SK-N-SH (cell line): ENCODE results near the gene INSRR. TPM values are rescaled to one million over a fixed set of nuclear protein-coding genes. Genes with fewer than 3 reads are reported as not detected.

Experiments
- CTCF ChIA-PET: fragments of 300-600, 350-600 bp; formaldehyde crosslinking; extraction: SDS; loops from one replicate; lab custom pipeline; 2021; lab: Yijun Ruan, JAX
- POLR2A ChIA-PET: fragments of 350-600 bp; sonication (Branson Sonifier 250); formaldehyde crosslinking; extraction: SDS; loops from one replicate; lab custom pipeline; 2020; ENCODE audit warnings: antibody characterized with exemption, inconsistent platforms; lab: Yijun Ruan, JAX
- DNase-seq: peaks from one replicate; pipeline ENCODE4 v3.0.0; 2012
- H2AFZ ChIP-seq: fragments of 200-600 bp; sonication (generic); 2 replicates; pipeline ENCODE4 v1.8.1; 2016; ENCODE audit warnings: antibody characterized with exemption, mild to moderate bottlenecking, low read depth
- H3F3A ChIP-seq: fragments of 200-600 bp; sonication (generic); replicated peaks from 2 replicates; pipeline ENCODE3; 2016; ENCODE audit warnings: antibody characterized with exemption, mild to moderate bottlenecking; ENCODE audit not compliant: insufficient read depth
- H3K27ac ChIP-seq, 2 experiments: fragments of 200-500 bp in 1 of 2; fragments of 200-600 bp in 1 of 2; sonication (Bioruptor generic) in 1 of 2; sonication (generic), shearing (Covaris generic) in 1 of 2; 2 replicates each; pipeline versions ENCODE4 v1.5.1 to v1.6.1; 2014 to 2016; ENCODE audit warnings: low read depth in 2 of 2, inconsistent platforms in 1 of 2, low read length in 1 of 2, mild to moderate bottlenecking in 1 of 2, mixed read lengths in 1 of 2
- H3K27me3 ChIP-seq: fragments of 200-600 bp; sonication (generic), shearing (Covaris generic); 2 replicates; pipeline ENCODE4 v1.6.1; 2016; ENCODE audit warnings: mixed run types; ENCODE audit not compliant: insufficient read depth
- H3K36me3 ChIP-seq, 2 experiments: fragments of 200-500 bp in 1 of 2; fragments of 200-600 bp in 1 of 2; sonication (Bioruptor generic) in 1 of 2; sonication (generic) in 1 of 2; replicated peaks in 1 of 2; 2 replicates each; pipeline versions ENCODE3 to v1.5.1; 2014 to 2016; ENCODE audit warnings: low read length in 1 of 2, mild to moderate bottlenecking in 1 of 2; ENCODE audit not compliant: insufficient read depth in 2 of 2, control insufficient read depth in 1 of 2
- H3K4me1 ChIP-seq, 2 experiments: fragments of 200-500 bp in 1 of 2; fragments of 200-600 bp in 1 of 2; sonication (Bioruptor generic) in 1 of 2; sonication (generic), shearing (Covaris generic) in 1 of 2; 2 replicates each; pipeline versions ENCODE4 v1.5.1 to v1.6.1; 2014 to 2016; ENCODE audit warnings: low read depth in 1 of 2, low read length in 1 of 2, mixed run types in 1 of 2; ENCODE audit not compliant: insufficient read depth in 2 of 2, control insufficient read depth in 1 of 2
- H3K4me2 ChIP-seq: fragments of 200-600 bp; sonication (generic), shearing (Covaris generic); 2 replicates; pipeline ENCODE4 v1.6.1; 2017; ENCODE audit warnings: mixed run types
- H3K4me3 ChIP-seq, 2 experiments: fragments of 200-500 bp in 1 of 2; fragments of 200-600 bp in 1 of 2; sonication (Bioruptor generic) in 1 of 2; sonication (generic), shearing (Covaris generic) in 1 of 2; 2 replicates each; pipeline versions ENCODE4 v1.5.1 to v1.8.1; 2014 to 2016; ENCODE audit warnings: low read depth in 2 of 2, inconsistent platforms in 1 of 2, low read length in 1 of 2, mild to moderate bottlenecking in 1 of 2, mixed read lengths in 1 of 2, moderate library complexity in 1 of 2
- H3K79me2 ChIP-seq: fragments of 200-600 bp; sonication (generic); 2 replicates; pipeline ENCODE4 v1.8.1; 2017; ENCODE audit warnings: mild to moderate bottlenecking; ENCODE audit not compliant: insufficient read depth
- H3K9ac ChIP-seq: fragments of 200-600 bp; sonication (generic); 2 replicates; pipeline ENCODE4 v1.6.1; 2017; ENCODE audit warnings: mixed run types
- H3K9me2 ChIP-seq: fragments of 200-600 bp; sonication (generic); 2 replicates; pipeline ENCODE4 v1.6.1; 2017; ENCODE audit warnings: mixed run types
- H3K9me3 ChIP-seq: fragments of 200-600 bp; sonication (generic); 2 replicates; pipeline ENCODE4 v1.6.1; 2017; ENCODE audit warnings: mixed run types, mild to moderate bottlenecking, moderate library complexity
- H4K20me1 ChIP-seq: fragments of 200-600 bp; sonication (generic); 2 replicates; pipeline ENCODE4 v1.6.1; 2017; ENCODE audit warnings: mild to moderate bottlenecking, mixed run types; ENCODE audit not compliant: insufficient read depth
- GABPA ChIP-seq: IDR thresholded peaks from 2 replicates; pipeline ENCODE4 v1.4.0; 2012; ENCODE audit warnings: low read depth, mild to moderate bottlenecking
- GATA2 ChIP-seq: sonication (generic); formaldehyde crosslinking; IDR thresholded peaks from 2 replicates; pipeline ENCODE4 v1.5.0; 2020; ENCODE audit warnings: mild to moderate bottlenecking, missing genetic modification reagents
- MEF2A ChIP-seq: IDR thresholded peaks from 2 replicates; pipeline ENCODE4 v1.4.0; 2012; ENCODE audit warnings: low read depth, borderline replicate concordance
- RAD21 ChIP-seq: IDR thresholded peaks from 2 replicates; pipeline ENCODE4 v1.6.1; 2012; ENCODE audit warnings: mild to moderate bottlenecking, low read length
- RCOR1 ChIP-seq: fragments of 150-350 bp; IDR thresholded peaks from 2 replicates; pipeline ENCODE4 v1.6.1; 2017; ENCODE audit warnings: antibody characterized with exemption, low read length
- TAF1 ChIP-seq: IDR thresholded peaks from 2 replicates; pipeline ENCODE4 v1.6.1; 2012; ENCODE audit warnings: low read depth, mild to moderate bottlenecking, low read length, moderate library complexity, borderline replicate concordance
- WGBS: methylation state at CpG from one replicate; pipeline ENCODE4 v1.1.6; 2017; ENCODE audit warnings: low lambda C conversion rate; 5-methylcytosine and 5-hydroxymethylcytosine counted together
- polyA plus RNA-seq, 3 experiments: library from polyadenylated mRNA; depleted of rRNA; stranded (reverse); fragments of >200 nt; gene quantifications; 2 replicates each; pipeline ENCODE4 v1.2.3, GENCODE V29; 2012
- TF ChIP-seq, protein P1 (sequence below): IDR thresholded peaks from 2 replicates; pipeline ENCODE4 v1.6.1; 2012; ENCODE audit warnings: mild to moderate bottlenecking, low read depth, low read length, moderate library complexity
- TF ChIP-seq, protein P2 (sequence below): fragments of 200-600 bp; sonication (generic); IDR thresholded peaks from 2 replicates; pipeline ENCODE4 v1.6.1; 2017; ENCODE audit warnings: antibody characterized with exemption, mild to moderate bottlenecking, moderate library complexity
- TF ChIP-seq, protein P3 (sequence below): IDR thresholded peaks from 2 replicates; pipeline ENCODE4 v1.4.0; 2012; ENCODE audit warnings: low read depth, borderline replicate concordance
- TF ChIP-seq, protein P4 (sequence below): fragments of 150-350 bp; IDR thresholded peaks from 2 replicates; pipeline ENCODE4 v1.6.1; 2017; ENCODE audit warnings: antibody characterized with exemption, low read length, low read depth, borderline replicate concordance

Gene INSRR
- polyA plus RNA-seq, 1 of the 3 experiments (the other 2 are of a cell fraction), result 0.20 TPM

GRCh38 chr1:156844638-156845037 lies 14.3 kb downstream of the INSRR start:
- Histone ChIP-seq H3K9ac (no peak overlapping the region), H3K27me3 (no peaks in the 10 kb centered on the region), H3K79me2 (no peaks in the 10 kb centered on the region), H4K20me1 (no peaks in the 10 kb centered on the region), H3K4me2 (no peak overlapping the region), H3F3A (no peaks in the 10 kb centered on the region), H3K4me1 (peaks cover 0 to 11% of the 10 kb centered on the region in 2 experiments; a peak in 1 of 4 replicates), H2AFZ (no peak overlapping the region), H3K27ac (no peak overlapping the region), H3K9me2 (no peaks in the 10 kb centered on the region), H3K36me3 (no peaks in the 10 kb centered on the region), H3K9me3 (no peaks in the 10 kb centered on the region), H3K4me3 (no peak overlapping the region)
- ChIA-PET POLR2A (no interaction called here), CTCF (interaction anchor here (1.0 to 3.7 kb wide), 2 partner anchors 13 to 15 kb away, joined by 4 to 16 read pairs; partner anchors contain the start of gene NTRK1)
- 78% methylated on average over 14 of the region's 14 CpGs for WGBS
- DNase-seq, result no peak
- TF ChIP-seq, protein P1, sequence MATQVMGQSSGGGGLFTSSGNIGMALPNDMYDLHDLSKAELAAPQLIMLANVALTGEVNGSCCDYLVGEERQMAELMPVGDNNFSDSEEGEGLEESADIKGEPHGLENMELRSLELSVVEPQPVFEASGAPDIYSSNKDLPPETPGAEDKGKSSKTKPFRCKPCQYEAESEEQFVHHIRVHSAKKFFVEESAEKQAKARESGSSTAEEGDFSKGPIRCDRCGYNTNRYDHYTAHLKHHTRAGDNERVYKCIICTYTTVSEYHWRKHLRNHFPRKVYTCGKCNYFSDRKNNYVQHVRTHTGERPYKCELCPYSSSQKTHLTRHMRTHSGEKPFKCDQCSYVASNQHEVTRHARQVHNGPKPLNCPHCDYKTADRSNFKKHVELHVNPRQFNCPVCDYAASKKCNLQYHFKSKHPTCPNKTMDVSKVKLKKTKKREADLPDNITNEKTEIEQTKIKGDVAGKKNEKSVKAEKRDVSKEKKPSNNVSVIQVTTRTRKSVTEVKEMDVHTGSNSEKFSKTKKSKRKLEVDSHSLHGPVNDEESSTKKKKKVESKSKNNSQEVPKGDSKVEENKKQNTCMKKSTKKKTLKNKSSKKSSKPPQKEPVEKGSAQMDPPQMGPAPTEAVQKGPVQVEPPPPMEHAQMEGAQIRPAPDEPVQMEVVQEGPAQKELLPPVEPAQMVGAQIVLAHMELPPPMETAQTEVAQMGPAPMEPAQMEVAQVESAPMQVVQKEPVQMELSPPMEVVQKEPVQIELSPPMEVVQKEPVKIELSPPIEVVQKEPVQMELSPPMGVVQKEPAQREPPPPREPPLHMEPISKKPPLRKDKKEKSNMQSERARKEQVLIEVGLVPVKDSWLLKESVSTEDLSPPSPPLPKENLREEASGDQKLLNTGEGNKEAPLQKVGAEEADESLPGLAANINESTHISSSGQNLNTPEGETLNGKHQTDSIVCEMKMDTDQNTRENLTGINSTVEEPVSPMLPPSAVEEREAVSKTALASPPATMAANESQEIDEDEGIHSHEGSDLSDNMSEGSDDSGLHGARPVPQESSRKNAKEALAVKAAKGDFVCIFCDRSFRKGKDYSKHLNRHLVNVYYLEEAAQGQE, result no peak
- TF ChIP-seq MEF2A (no peak), RCOR1 (no peak)
- TF ChIP-seq, protein P2, sequence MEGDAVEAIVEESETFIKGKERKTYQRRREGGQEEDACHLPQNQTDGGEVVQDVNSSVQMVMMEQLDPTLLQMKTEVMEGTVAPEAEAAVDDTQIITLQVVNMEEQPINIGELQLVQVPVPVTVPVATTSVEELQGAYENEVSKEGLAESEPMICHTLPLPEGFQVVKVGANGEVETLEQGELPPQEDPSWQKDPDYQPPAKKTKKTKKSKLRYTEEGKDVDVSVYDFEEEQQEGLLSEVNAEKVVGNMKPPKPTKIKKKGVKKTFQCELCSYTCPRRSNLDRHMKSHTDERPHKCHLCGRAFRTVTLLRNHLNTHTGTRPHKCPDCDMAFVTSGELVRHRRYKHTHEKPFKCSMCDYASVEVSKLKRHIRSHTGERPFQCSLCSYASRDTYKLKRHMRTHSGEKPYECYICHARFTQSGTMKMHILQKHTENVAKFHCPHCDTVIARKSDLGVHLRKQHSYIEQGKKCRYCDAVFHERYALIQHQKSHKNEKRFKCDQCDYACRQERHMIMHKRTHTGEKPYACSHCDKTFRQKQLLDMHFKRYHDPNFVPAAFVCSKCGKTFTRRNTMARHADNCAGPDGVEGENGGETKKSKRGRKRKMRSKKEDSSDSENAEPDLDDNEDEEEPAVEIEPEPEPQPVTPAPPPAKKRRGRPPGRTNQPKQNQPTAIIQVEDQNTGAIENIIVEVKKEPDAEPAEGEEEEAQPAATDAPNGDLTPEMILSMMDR, result no peak

DNA sequence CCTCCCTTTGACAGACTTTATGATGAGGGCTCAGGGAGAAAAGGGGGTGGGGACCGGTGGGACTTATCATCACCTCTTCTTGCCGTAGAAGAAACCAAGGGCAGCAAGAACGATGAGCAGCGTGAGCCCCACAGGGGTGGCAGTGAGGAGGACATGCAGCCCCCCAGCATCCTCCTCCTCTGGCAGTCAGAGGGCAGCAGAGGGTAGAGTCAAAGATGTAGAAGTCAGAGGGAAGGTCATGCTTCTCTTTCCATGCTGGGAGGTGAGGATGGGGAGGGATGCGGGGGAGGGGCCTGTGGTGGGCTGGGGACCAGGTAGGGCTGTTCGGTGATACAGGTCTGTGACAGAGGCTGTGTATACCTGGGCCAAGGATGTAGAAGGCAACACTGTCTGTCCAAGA lies 14.8 kb downstream of the INSRR start:
- Histone ChIP-seq H3K36me3 (no peaks in the 10 kb centered on the region), H3K9me2 (no peaks in the 10 kb centered on the region), H2AFZ (no peak overlapping the region), H3F3A (no peaks in the 10 kb centered on the region), H3K27me3 (no peaks in the 10 kb centered on the region), H3K27ac (no peak overlapping the region), H3K79me2 (no peaks in the 10 kb centered on the region), H3K4me2 (no peak overlapping the region), H3K9me3 (no peaks in the 10 kb centered on the region), H4K20me1 (no peaks in the 10 kb centered on the region), H3K4me1 (peaks cover 0 to 16% of the 10 kb centered on the region in 2 experiments; a peak in 1 of 4 replicates), H3K9ac (no peak overlapping the region), H3K4me3 (no peak overlapping the region)
- DNase-seq, result no peak
- 89% methylated on average over 6 of the region's 6 CpGs for whole genome bisulfite sequencing
- POLR2A ChIA-PET, result interaction anchor here (1.0 kb wide), 1 partner anchor 9 kb away, joined by 3 read pairs; no protein-coding TSS in a partner anchor
- TF ChIP-seq, protein P2, result no peak
- no peak for TF ChIP-seq RCOR1
- TF ChIP-seq, protein P3, sequence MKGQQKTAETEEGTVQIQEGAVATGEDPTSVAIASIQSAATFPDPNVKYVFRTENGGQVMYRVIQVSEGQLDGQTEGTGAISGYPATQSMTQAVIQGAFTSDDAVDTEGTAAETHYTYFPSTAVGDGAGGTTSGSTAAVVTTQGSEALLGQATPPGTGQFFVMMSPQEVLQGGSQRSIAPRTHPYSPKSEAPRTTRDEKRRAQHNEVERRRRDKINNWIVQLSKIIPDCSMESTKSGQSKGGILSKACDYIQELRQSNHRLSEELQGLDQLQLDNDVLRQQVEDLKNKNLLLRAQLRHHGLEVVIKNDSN, result no peak
- no peak for TF ChIP-seq RAD21
- TF ChIP-seq, protein P4, sequence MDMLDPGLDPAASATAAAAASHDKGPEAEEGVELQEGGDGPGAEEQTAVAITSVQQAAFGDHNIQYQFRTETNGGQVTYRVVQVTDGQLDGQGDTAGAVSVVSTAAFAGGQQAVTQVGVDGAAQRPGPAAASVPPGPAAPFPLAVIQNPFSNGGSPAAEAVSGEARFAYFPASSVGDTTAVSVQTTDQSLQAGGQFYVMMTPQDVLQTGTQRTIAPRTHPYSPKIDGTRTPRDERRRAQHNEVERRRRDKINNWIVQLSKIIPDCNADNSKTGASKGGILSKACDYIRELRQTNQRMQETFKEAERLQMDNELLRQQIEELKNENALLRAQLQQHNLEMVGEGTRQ, result no peak
- no peak for TF ChIP-seq GATA2 (CRISPR knock-in tag)
- TF ChIP-seq, protein P1, result no peak
- TF ChIP-seq TAF1, result no peak
- TF ChIP-seq GABPA, result no peak
- CTCF ChIA-PET, result interaction anchor here (0.9 to 3.7 kb wide), 3 partner anchors 12 to 16 kb away, joined by 3 to 16 read pairs (median 4); partner anchors contain the start of gene NTRK1
